Fibroblast of lung (primary cell): ENCODE data around the gene LSAMP. TPM values are rescaled to one million over a fixed set of nuclear protein-coding genes. Genes with fewer than 3 reads are reported as not detected.

ENCODE experiments used
- DNase-seq, 2 donors: peaks; one replicate each; pipeline versions ENCODE4 v3.0.0 to v3.0.0-alpha.2; 2010; ENCODE audit warnings: low read depth in 2 of 2
- H2AFZ ChIP-seq: 2 replicates; pipeline ENCODE4 v1.5.1; 2012; ENCODE audit warnings: low read length, control low read depth, inconsistent platforms
- H3K27ac ChIP-seq: 2 replicates; pipeline ENCODE4 v1.5.1; 2011; ENCODE audit warnings: low read length, control low read depth; ENCODE audit not compliant: insufficient read depth
- H3K27me3 ChIP-seq: 2 replicates; pipeline ENCODE4 v1.5.1; 2011; ENCODE audit warnings: mild to moderate bottlenecking, low read length; ENCODE audit not compliant: control insufficient read depth, insufficient read depth
- H3K36me3 ChIP-seq: 2 replicates; pipeline ENCODE4 v1.5.1; 2011; ENCODE audit warnings: low read length; ENCODE audit not compliant: control insufficient read depth, insufficient read depth
- H3K4me1 ChIP-seq: 2 replicates; pipeline ENCODE4 v1.5.1; 2011; ENCODE audit warnings: low read length; ENCODE audit not compliant: control insufficient read depth, insufficient read depth; ENCODE audit errors: extremely low read depth
- H3K4me2 ChIP-seq: 2 replicates; pipeline ENCODE4 v1.5.1; 2011; ENCODE audit warnings: low read length, control low read depth; ENCODE audit not compliant: insufficient read depth; ENCODE audit errors: extremely low read depth
- H3K4me3 ChIP-seq, 4 experiments: fragments of 200-600 bp in 1 of 4; sonication (generic) in 1 of 4; replicated peaks in 1 of 4; 2 replicates each; pipeline ENCODE4 v1.5.1; 2011 to 2016; ENCODE audit warnings: low read length in 4 of 4, low read depth in 3 of 4, mild to moderate bottlenecking in 3 of 4, control low read depth in 2 of 4, inconsistent platforms in 1 of 4, mixed read lengths in 1 of 4; ENCODE audit not compliant: insufficient read depth in 1 of 4; ENCODE audit errors: control extremely low read depth in 1 of 4
- H3K79me2 ChIP-seq: 2 replicates; pipeline ENCODE4 v1.5.1; 2012; ENCODE audit warnings: mild to moderate bottlenecking, low read length, inconsistent platforms; ENCODE audit not compliant: control insufficient read depth, insufficient read depth
- H3K9ac ChIP-seq: 2 replicates; pipeline ENCODE4 v1.5.1; 2011; ENCODE audit warnings: mild to moderate bottlenecking, low read length, control low read depth; ENCODE audit not compliant: insufficient read depth
- H3K9me3 ChIP-seq: 2 replicates; pipeline ENCODE4 v1.5.1; 2012; ENCODE audit warnings: low read depth, low read length; ENCODE audit not compliant: control insufficient read depth, insufficient read depth
- H4K20me1 ChIP-seq: 2 replicates; pipeline ENCODE4 v1.5.1; 2011; ENCODE audit warnings: low read length; ENCODE audit not compliant: control insufficient read depth, insufficient read depth; ENCODE audit errors: extremely low read depth
- EZH2 ChIP-seq: IDR thresholded peaks from 2 replicates; pipeline ENCODE4 v1.5.1; 2012; ENCODE audit warnings: low read length, control low read depth, mild to moderate bottlenecking; ENCODE audit errors: missing control alignments
- polyA plus RNA-seq, 2 donors: library from polyadenylated mRNA; depleted of rRNA in 1 of 2; stranded (reverse) in 1 of 2; unstranded in 1 of 2; fragments of >200 nt; gene quantifications; 2 replicates each; pipeline ENCODE4 v1.2.1, GENCODE V29; 2011 to 2012; ENCODE audit warnings: missing spikeins in 1 of 2
- total RNA-seq: library from RNA; depleted of rRNA; stranded (reverse); fragments of >200 nt; gene quantifications from 2 replicates; pipeline ENCODE4 v1.2.1, GENCODE V29; 2014
- TF ChIP-seq, protein P1 (sequence below), 2 donors: IDR thresholded peaks in 1 of 2; conservative IDR thresholded peaks in 1 of 2; 1 replicate in 1 of 2; 2 replicates in 1 of 2; pipeline ENCODE4 v1.5.1; 2011 to 2012; ENCODE audit warnings: low read length in 2 of 2, control low read depth in 1 of 2, inconsistent platforms in 1 of 2, low read depth in 1 of 2, mild to moderate bottlenecking in 1 of 2

The LSAMP gene
- total and polyA plus RNA-seq, 2 donors (not counting 1 experiment from before 2014, with no cell fraction given): 4.8 to 5.9 TPM

DNA sequence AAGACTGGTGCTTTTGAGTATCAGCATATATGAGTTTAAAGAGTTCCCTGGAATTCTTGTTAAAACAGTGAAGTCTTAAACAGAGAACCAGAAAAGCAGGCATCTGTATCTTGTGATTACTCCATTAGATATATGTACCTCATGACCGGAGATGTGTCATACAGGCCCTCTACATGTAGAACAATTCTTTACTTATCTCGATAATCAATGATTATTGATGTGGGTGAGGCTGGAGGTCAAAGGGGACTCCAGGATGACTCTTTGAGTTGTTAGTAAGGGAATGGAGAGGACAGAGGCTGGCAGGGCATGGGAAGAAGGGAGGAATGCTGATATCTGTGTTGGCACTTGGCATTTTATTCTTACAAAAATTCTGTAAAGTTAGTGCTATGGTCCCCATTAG, 666.3 kb downstream of the LSAMP start:
- no peaks in the 10 kb centered on the region for H3K79me2 ChIP-seq
- no peak overlapping the region for H3K9ac ChIP-seq
- no peaks in the 10 kb centered on the region for H3K4me1 ChIP-seq
- H4K20me1 ChIP-seq: no peaks in the 10 kb centered on the region
- no peak overlapping the region for H2AFZ ChIP-seq
- H3K4me2 ChIP-seq: no peak overlapping the region
- no peaks in the 10 kb centered on the region for H3K27me3 ChIP-seq
- TF ChIP-seq, protein P1, sequence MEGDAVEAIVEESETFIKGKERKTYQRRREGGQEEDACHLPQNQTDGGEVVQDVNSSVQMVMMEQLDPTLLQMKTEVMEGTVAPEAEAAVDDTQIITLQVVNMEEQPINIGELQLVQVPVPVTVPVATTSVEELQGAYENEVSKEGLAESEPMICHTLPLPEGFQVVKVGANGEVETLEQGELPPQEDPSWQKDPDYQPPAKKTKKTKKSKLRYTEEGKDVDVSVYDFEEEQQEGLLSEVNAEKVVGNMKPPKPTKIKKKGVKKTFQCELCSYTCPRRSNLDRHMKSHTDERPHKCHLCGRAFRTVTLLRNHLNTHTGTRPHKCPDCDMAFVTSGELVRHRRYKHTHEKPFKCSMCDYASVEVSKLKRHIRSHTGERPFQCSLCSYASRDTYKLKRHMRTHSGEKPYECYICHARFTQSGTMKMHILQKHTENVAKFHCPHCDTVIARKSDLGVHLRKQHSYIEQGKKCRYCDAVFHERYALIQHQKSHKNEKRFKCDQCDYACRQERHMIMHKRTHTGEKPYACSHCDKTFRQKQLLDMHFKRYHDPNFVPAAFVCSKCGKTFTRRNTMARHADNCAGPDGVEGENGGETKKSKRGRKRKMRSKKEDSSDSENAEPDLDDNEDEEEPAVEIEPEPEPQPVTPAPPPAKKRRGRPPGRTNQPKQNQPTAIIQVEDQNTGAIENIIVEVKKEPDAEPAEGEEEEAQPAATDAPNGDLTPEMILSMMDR (conservative IDR thresholded peaks at IDR 0.05 in 1 of 2, IDR thresholded peaks at IDR 0.05 in 1 of 2; ENCODE audit: low read depth in 1 of 2, low read length in 2 of 2): no peak
- no peak for TF ChIP-seq EZH2
- H3K4me3 ChIP-seq: no peak overlapping the region
- no peaks in the 10 kb centered on the region for H3K36me3 ChIP-seq
- no peaks in the 10 kb centered on the region for H3K9me3 ChIP-seq
- H3K27ac ChIP-seq: no peak overlapping the region
- DNase-seq: no peak

DNA sequence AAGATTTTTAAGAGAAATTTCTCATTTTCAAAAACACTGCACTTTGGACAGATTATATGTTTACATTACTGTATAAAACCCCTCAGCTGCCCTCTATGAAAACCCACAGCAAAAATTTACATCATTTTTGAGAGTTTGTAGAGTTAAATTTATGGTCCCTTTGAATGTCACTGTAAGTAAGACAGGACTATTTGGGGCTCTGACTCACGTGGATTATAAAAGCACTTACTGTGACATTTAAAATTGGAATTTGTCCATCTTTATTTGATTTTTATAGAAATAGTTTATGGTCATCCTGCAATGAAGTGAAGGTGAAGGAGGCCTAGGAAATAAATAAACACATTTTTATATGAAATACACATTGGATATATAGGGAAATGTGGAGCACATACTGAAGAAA, 672.3 kb downstream of the LSAMP start:
- no peaks in the 10 kb centered on the region for H3K36me3 ChIP-seq
- TF ChIP-seq EZH2: no peak
- TF ChIP-seq, protein P1 (conservative IDR thresholded peaks at IDR 0.05 in 1 of 2, IDR thresholded peaks at IDR 0.05 in 1 of 2; ENCODE audit: low read depth in 1 of 2, low read length in 2 of 2): no peak
- no peaks in the 10 kb centered on the region for H3K4me1 ChIP-seq
- DNase-seq: no peak
- H4K20me1 ChIP-seq: no peaks in the 10 kb centered on the region
- H3K4me2 ChIP-seq: no peak overlapping the region
- no peak overlapping the region for H2AFZ ChIP-seq
- H3K27ac ChIP-seq: no peak overlapping the region
- no peaks in the 10 kb centered on the region for H3K9me3 ChIP-seq
- no peaks in the 10 kb centered on the region for H3K27me3 ChIP-seq
- H3K4me3 ChIP-seq: no peak overlapping the region
- no peak overlapping the region for H3K9ac ChIP-seq
- no peaks in the 10 kb centered on the region for H3K79me2 ChIP-seq

DNA sequence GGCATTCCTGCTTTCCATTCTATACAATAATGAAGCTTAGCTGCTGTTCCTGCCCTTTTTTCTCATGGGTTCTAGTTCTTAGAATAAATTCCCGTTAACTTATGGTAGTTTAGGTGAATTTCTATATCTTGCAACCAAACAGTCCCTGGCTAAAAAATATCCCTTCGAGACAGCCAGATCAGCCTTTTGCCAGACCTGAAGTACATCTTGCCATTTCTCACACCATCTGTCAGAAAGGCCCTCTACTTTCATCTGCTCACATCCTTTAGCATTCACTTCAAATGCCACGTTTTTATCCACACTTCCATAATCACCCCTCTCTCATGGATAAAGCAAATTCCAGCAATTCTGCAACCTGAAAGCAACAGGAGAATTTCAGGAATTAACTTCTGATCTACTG, 676.6 kb downstream of the LSAMP start:
- peaks cover 4% of the 10 kb centered on the region for H3K4me1 ChIP-seq
- no peaks in the 10 kb centered on the region for H3K36me3 ChIP-seq
- H3K9me3 ChIP-seq: no peaks in the 10 kb centered on the region
- H3K4me2 ChIP-seq: no peak overlapping the region
- no peaks in the 10 kb centered on the region for H4K20me1 ChIP-seq
- H3K79me2 ChIP-seq: no peaks in the 10 kb centered on the region
- H3K4me3 ChIP-seq: no peak overlapping the region
- no peak overlapping the region for H2AFZ ChIP-seq
- no peak overlapping the region for H3K27ac ChIP-seq
- TF ChIP-seq, protein P1 (conservative IDR thresholded peaks at IDR 0.05 in 1 of 2, IDR thresholded peaks at IDR 0.05 in 1 of 2; ENCODE audit: low read depth in 1 of 2, low read length in 2 of 2): no peak
- no peak for TF ChIP-seq EZH2
- no peak for DNase-seq
- H3K9ac ChIP-seq: no peak overlapping the region
- no peaks in the 10 kb centered on the region for H3K27me3 ChIP-seq
